Panc1 (cell line): Measurements from ENCODE around the gene ATP11A.

ENCODE experiments used
- POLR2AphosphoS5 ChIP-seq: IDR thresholded peaks from 2 replicates; pipeline ENCODE4 v1.6.1; 2012; ENCODE audit warnings: mild to moderate bottlenecking, low read depth, low read length, moderate library complexity
- TCF7L2 ChIP-seq: IDR thresholded peaks from 2 replicates; pipeline ENCODE4 v1.6.1; 2011; ENCODE audit warnings: mild to moderate bottlenecking, low read depth, low read length, inconsistent platforms
- TF ChIP-seq, protein P1 (sequence below): fragments of 450-650 bp; IDR thresholded peaks from 2 replicates; pipeline ENCODE4 v1.5.1; 2017; ENCODE audit warnings: mild to moderate bottlenecking
- TF ChIP-seq, protein P2 (sequence below), 2 experiments: IDR thresholded peaks; 2 replicates each; pipeline ENCODE4 v1.6.1; 2011 to 2012; ENCODE audit warnings: low read depth in 2 of 2, control low read depth in 1 of 2, low read length in 1 of 2, mild to moderate bottlenecking in 1 of 2, moderate library complexity in 1 of 2; ENCODE audit not compliant: insufficient read depth in 1 of 2

DNA sequence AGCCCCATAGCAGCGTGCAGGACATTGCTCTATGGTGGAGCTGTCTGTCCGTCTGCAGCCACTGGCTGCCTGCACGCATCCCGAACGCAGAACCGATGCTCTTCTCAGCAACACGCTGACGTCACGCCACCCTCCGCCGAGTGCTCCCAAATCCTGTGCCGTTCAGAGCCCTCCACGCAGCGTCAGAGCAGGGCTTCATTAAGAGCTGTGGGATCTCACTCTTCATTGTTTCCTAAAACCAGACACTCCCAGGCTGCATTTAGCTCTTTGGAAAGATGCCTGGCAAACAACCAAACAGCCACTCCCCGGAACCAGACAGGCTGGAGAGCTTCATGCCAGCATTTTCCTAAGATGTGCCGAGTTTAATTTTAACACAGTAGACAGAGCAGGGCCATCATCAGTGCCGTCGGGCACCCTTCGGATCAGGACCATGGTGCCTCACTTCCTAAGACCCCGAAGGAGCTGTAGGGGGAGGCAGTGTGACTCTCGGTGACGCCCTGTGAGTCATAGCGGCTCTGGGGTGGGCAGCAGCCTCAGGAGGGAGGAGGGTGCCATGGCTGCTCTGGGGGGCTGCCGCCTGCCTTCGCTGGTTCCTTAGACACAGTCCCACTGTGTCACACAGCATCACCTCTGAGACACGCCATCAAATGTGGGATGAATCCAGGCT lies 147.7 kb downstream of the ATP11A start:
- TF ChIP-seq, protein P1, sequence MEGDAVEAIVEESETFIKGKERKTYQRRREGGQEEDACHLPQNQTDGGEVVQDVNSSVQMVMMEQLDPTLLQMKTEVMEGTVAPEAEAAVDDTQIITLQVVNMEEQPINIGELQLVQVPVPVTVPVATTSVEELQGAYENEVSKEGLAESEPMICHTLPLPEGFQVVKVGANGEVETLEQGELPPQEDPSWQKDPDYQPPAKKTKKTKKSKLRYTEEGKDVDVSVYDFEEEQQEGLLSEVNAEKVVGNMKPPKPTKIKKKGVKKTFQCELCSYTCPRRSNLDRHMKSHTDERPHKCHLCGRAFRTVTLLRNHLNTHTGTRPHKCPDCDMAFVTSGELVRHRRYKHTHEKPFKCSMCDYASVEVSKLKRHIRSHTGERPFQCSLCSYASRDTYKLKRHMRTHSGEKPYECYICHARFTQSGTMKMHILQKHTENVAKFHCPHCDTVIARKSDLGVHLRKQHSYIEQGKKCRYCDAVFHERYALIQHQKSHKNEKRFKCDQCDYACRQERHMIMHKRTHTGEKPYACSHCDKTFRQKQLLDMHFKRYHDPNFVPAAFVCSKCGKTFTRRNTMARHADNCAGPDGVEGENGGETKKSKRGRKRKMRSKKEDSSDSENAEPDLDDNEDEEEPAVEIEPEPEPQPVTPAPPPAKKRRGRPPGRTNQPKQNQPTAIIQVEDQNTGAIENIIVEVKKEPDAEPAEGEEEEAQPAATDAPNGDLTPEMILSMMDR = no peak
- TF ChIP-seq POLR2AphosphoS5 = no peak
- TF ChIP-seq, protein P2, sequence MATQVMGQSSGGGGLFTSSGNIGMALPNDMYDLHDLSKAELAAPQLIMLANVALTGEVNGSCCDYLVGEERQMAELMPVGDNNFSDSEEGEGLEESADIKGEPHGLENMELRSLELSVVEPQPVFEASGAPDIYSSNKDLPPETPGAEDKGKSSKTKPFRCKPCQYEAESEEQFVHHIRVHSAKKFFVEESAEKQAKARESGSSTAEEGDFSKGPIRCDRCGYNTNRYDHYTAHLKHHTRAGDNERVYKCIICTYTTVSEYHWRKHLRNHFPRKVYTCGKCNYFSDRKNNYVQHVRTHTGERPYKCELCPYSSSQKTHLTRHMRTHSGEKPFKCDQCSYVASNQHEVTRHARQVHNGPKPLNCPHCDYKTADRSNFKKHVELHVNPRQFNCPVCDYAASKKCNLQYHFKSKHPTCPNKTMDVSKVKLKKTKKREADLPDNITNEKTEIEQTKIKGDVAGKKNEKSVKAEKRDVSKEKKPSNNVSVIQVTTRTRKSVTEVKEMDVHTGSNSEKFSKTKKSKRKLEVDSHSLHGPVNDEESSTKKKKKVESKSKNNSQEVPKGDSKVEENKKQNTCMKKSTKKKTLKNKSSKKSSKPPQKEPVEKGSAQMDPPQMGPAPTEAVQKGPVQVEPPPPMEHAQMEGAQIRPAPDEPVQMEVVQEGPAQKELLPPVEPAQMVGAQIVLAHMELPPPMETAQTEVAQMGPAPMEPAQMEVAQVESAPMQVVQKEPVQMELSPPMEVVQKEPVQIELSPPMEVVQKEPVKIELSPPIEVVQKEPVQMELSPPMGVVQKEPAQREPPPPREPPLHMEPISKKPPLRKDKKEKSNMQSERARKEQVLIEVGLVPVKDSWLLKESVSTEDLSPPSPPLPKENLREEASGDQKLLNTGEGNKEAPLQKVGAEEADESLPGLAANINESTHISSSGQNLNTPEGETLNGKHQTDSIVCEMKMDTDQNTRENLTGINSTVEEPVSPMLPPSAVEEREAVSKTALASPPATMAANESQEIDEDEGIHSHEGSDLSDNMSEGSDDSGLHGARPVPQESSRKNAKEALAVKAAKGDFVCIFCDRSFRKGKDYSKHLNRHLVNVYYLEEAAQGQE (IDR thresholded peaks at IDR 0.05; ENCODE audit: insufficient read depth in 1 of 2, low read depth in 2 of 2, low read length in 1 of 2) = no peak
- TF ChIP-seq TCF7L2 = no peak
